ENCODE measurements around the gene IPCEF1. TPM values are rescaled to one million over a fixed set of nuclear protein-coding genes. Genes with fewer than 3 reads are reported as not detected.

The IPCEF1 gene
- polyA plus RNA-seq, 1 donor from 2014 or later = 3.9 TPM

DNA sequence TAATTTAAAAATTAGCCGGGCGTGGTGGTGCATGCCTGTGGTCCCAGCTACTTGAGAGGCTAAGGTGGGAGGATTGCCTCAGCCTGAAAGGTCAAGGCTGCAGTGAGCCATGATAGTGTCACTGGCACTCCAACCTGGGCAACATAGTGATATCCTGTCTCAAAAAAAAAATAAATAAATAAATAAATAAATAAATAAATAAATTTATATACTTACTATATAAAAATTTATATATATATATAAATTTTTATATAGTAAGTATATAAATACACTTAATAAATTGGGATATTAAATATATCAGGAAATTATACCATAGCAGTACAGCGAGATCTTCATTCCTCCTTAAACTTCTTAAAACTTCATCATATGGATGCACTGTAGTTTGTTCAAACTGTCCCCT is 23.0 kb upstream of the IPCEF1 start:
- Histone ChIP-seq H4K20me1 (ENCODE audit: insufficient read depth) (no peaks in the 10 kb centered on the region), H3K4me3 (ENCODE audit: low read length) (no peak overlapping the region), H3K4me2 (ENCODE audit: low read length) (no peak overlapping the region), H3F3A (ENCODE audit: insufficient read depth, low read length, poor library complexity, severe bottlenecking) (no peaks in the 10 kb centered on the region), H3K36me3 (ENCODE audit: insufficient read depth, low read length) (no peaks in the 10 kb centered on the region), H3K9me3 (ENCODE audit: low read length) (no peaks in the 10 kb centered on the region), H3K27me3 (ENCODE audit: insufficient read depth, low read depth, low read length) (no peaks in the 10 kb centered on the region), H3K27ac (ENCODE audit: low read length) (no peak overlapping the region), H2AFZ (ENCODE audit: low read depth, low read length) (no peak overlapping the region), H3K9ac (ENCODE audit: low read length) (no peak overlapping the region), H3K9me2 (ENCODE audit: insufficient read depth, low read length) (no peaks in the 10 kb centered on the region), H3K79me2 (replicated peaks; ENCODE audit: insufficient read depth, low read length) (no peaks in the 10 kb centered on the region)
- TF ChIP-seq SMC3 (conservative IDR thresholded peaks at IDR 0.05; ENCODE audit: poor library complexity) = no peak
- no peak for TF ChIP-seq EP300 (conservative IDR thresholded peaks at IDR 0.05; ENCODE audit: poor library complexity, severe bottlenecking)
- TF ChIP-seq, protein P1, sequence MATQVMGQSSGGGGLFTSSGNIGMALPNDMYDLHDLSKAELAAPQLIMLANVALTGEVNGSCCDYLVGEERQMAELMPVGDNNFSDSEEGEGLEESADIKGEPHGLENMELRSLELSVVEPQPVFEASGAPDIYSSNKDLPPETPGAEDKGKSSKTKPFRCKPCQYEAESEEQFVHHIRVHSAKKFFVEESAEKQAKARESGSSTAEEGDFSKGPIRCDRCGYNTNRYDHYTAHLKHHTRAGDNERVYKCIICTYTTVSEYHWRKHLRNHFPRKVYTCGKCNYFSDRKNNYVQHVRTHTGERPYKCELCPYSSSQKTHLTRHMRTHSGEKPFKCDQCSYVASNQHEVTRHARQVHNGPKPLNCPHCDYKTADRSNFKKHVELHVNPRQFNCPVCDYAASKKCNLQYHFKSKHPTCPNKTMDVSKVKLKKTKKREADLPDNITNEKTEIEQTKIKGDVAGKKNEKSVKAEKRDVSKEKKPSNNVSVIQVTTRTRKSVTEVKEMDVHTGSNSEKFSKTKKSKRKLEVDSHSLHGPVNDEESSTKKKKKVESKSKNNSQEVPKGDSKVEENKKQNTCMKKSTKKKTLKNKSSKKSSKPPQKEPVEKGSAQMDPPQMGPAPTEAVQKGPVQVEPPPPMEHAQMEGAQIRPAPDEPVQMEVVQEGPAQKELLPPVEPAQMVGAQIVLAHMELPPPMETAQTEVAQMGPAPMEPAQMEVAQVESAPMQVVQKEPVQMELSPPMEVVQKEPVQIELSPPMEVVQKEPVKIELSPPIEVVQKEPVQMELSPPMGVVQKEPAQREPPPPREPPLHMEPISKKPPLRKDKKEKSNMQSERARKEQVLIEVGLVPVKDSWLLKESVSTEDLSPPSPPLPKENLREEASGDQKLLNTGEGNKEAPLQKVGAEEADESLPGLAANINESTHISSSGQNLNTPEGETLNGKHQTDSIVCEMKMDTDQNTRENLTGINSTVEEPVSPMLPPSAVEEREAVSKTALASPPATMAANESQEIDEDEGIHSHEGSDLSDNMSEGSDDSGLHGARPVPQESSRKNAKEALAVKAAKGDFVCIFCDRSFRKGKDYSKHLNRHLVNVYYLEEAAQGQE (IDR thresholded peaks at IDR 0.05; ENCODE audit: borderline replicate concordance) = no peak
- TF ChIP-seq, protein P2, sequence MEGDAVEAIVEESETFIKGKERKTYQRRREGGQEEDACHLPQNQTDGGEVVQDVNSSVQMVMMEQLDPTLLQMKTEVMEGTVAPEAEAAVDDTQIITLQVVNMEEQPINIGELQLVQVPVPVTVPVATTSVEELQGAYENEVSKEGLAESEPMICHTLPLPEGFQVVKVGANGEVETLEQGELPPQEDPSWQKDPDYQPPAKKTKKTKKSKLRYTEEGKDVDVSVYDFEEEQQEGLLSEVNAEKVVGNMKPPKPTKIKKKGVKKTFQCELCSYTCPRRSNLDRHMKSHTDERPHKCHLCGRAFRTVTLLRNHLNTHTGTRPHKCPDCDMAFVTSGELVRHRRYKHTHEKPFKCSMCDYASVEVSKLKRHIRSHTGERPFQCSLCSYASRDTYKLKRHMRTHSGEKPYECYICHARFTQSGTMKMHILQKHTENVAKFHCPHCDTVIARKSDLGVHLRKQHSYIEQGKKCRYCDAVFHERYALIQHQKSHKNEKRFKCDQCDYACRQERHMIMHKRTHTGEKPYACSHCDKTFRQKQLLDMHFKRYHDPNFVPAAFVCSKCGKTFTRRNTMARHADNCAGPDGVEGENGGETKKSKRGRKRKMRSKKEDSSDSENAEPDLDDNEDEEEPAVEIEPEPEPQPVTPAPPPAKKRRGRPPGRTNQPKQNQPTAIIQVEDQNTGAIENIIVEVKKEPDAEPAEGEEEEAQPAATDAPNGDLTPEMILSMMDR (IDR thresholded peaks at IDR 0.05; ENCODE audit: poor library complexity, severe bottlenecking) = no peak
- no peak for TF ChIP-seq POLR2AphosphoS5 (IDR thresholded peaks at IDR 0.05)
- TF ChIP-seq MXI1 (conservative IDR thresholded peaks at IDR 0.05; ENCODE audit: poor library complexity, severe bottlenecking) = no peak
- no peak for TF ChIP-seq TAF1 (IDR thresholded peaks at IDR 0.05; ENCODE audit: low read depth)
- TF ChIP-seq EZH2 (IDR thresholded peaks at IDR 0.05; ENCODE audit: borderline replicate concordance, insufficient read depth, low read length, poor library complexity, severe bottlenecking) = no peak
- TF ChIP-seq RAD21 (conservative IDR thresholded peaks at IDR 0.05) = no peak

DNA sequence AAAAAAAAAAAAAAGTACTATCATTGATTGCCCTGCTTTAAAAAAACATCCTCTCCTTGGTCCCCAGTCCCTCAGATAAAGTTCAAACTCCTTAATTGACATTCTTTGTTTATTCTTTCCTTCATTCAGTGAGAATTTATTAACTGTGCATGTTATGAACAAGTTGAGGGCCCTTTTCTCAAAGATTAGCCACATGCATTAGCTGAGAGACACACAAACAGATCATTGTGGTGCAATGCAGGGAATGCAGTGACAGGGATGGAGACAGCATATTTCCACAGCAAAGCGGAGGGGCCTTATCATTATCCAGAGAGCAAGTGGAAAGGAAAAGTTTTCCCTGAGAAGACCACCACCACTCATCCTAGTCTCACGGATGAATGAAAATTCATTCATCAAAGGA is 21.9 kb upstream of the IPCEF1 start:
- no peak overlapping the region for H3K4me2 ChIP-seq (ENCODE audit: low read length)
- no peaks in the 10 kb centered on the region for H4K20me1 ChIP-seq (ENCODE audit: insufficient read depth)
- no peaks in the 10 kb centered on the region for H3F3A ChIP-seq (ENCODE audit: insufficient read depth, low read length, poor library complexity, severe bottlenecking)
- TF ChIP-seq SMC3 (conservative IDR thresholded peaks at IDR 0.05; ENCODE audit: poor library complexity) (no peak), EZH2 (IDR thresholded peaks at IDR 0.05; ENCODE audit: borderline replicate concordance, insufficient read depth, low read length, poor library complexity, severe bottlenecking) (no peak), POLR2AphosphoS5 (IDR thresholded peaks at IDR 0.05) (no peak), EP300 (conservative IDR thresholded peaks at IDR 0.05; ENCODE audit: poor library complexity, severe bottlenecking) (no peak), RAD21 (conservative IDR thresholded peaks at IDR 0.05) (no peak), MXI1 (conservative IDR thresholded peaks at IDR 0.05; ENCODE audit: poor library complexity, severe bottlenecking) (no peak), TAF1 (IDR thresholded peaks at IDR 0.05; ENCODE audit: low read depth) (no peak)
- TF ChIP-seq, protein P2 (IDR thresholded peaks at IDR 0.05; ENCODE audit: poor library complexity, severe bottlenecking) = no peak
- TF ChIP-seq, protein P1 (IDR thresholded peaks at IDR 0.05; ENCODE audit: borderline replicate concordance) = no peak
- H3K9me3 ChIP-seq (ENCODE audit: low read length) = no peaks in the 10 kb centered on the region
- H3K79me2 ChIP-seq (replicated peaks; ENCODE audit: insufficient read depth, low read length) = no peaks in the 10 kb centered on the region
- H3K9ac ChIP-seq (ENCODE audit: low read length) = no peak overlapping the region
- no peaks in the 10 kb centered on the region for H3K36me3 ChIP-seq (ENCODE audit: insufficient read depth, low read length)
- H3K4me3 ChIP-seq (ENCODE audit: low read length) = no peak overlapping the region
- H3K9me2 ChIP-seq (ENCODE audit: insufficient read depth, low read length) = no peaks in the 10 kb centered on the region
- H2AFZ ChIP-seq (ENCODE audit: low read depth, low read length) = no peak overlapping the region
- H3K27ac ChIP-seq (ENCODE audit: low read length) = no peak overlapping the region
- no peaks in the 10 kb centered on the region for H3K27me3 ChIP-seq (ENCODE audit: insufficient read depth, low read depth, low read length)
